Esophagus squamous epithelium (tissue), 4 donors: Measurements from ENCODE around the gene SLC17A2.

Source experiments
- POLR2A ChIP-seq, 4 donors: fragments of 450-650 bp; IDR thresholded peaks; one replicate each; pipeline ENCODE4 v1.6.1; 2017; ENCODE audit warnings: antibody characterized with exemption in 4 of 4, mild to moderate bottlenecking in 4 of 4, moderate library complexity in 3 of 4
- TF ChIP-seq, protein P1 (sequence below), 6 experiments: fragments of 450-650 bp in 4 of 6; fragments of 200-600 bp in 2 of 6; sonication (generic) in 2 of 6; IDR thresholded peaks; one replicate each; pipeline ENCODE4 v1.5.1; 2016 to 2019; ENCODE audit warnings: antibody characterized with exemption in 6 of 6, mild to moderate bottlenecking in 4 of 6, moderate library complexity in 4 of 6

GRCh38 chr6:25913741-25914140 is 16.8 kb downstream of the SLC17A2 start:
- TF ChIP-seq, protein P1, sequence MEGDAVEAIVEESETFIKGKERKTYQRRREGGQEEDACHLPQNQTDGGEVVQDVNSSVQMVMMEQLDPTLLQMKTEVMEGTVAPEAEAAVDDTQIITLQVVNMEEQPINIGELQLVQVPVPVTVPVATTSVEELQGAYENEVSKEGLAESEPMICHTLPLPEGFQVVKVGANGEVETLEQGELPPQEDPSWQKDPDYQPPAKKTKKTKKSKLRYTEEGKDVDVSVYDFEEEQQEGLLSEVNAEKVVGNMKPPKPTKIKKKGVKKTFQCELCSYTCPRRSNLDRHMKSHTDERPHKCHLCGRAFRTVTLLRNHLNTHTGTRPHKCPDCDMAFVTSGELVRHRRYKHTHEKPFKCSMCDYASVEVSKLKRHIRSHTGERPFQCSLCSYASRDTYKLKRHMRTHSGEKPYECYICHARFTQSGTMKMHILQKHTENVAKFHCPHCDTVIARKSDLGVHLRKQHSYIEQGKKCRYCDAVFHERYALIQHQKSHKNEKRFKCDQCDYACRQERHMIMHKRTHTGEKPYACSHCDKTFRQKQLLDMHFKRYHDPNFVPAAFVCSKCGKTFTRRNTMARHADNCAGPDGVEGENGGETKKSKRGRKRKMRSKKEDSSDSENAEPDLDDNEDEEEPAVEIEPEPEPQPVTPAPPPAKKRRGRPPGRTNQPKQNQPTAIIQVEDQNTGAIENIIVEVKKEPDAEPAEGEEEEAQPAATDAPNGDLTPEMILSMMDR (IDR thresholded peaks at IDR 0.05), result no peak
- no peak for TF ChIP-seq POLR2A (IDR thresholded peaks at IDR 0.05)
